ENCODE measurements around the gene AKAP11.

The AKAP11 gene

GRCh38 chr13:42280537-42280936 is 8.6 kb downstream of the AKAP11 start:
- ATAC-seq = no peak
- TF ChIP-seq ZNF70 (CRISPR knock-in tag; IDR thresholded peaks at IDR 0.05) (no peak), SNAI2 (CRISPR knock-in tag; IDR thresholded peaks at IDR 0.05) (no peak), ESRRG (CRISPR knock-in tag; IDR thresholded peaks at IDR 0.05) (no peak), TOX (CRISPR knock-in tag; IDR thresholded peaks at IDR 0.05; ENCODE audit: borderline replicate concordance) (no peak), PPARA (CRISPR knock-in tag; IDR thresholded peaks at IDR 0.05; ENCODE audit: borderline replicate concordance) (no peak), ARNTL (CRISPR knock-in tag; IDR thresholded peaks at IDR 0.05; ENCODE audit: borderline replicate concordance, low read depth) (no peak), ZC3H10 (CRISPR knock-in tag; IDR thresholded peaks at IDR 0.05) (no peak), BACH2 (CRISPR knock-in tag; IDR thresholded peaks at IDR 0.05; ENCODE audit: borderline replicate concordance) (no peak), TSHZ2 (CRISPR knock-in tag; IDR thresholded peaks at IDR 0.05) (no peak), TCF4 (CRISPR knock-in tag; IDR thresholded peaks at IDR 0.05; ENCODE audit: borderline replicate concordance) (no peak), ISL1 (CRISPR knock-in tag; IDR thresholded peaks at IDR 0.05) (no peak), ZNF8 (CRISPR knock-in tag; IDR thresholded peaks at IDR 0.05) (no peak), ZFP3 (CRISPR knock-in tag; IDR thresholded peaks at IDR 0.05) (no peak), POU6F1 (CRISPR knock-in tag; IDR thresholded peaks at IDR 0.05; ENCODE audit: borderline replicate concordance, low read depth) (no peak)

- TF ChIP-seq ZNF8 (CRISPR knock-in tag; IDR thresholded peaks at IDR 0.05) (no peak), ZFP3 (CRISPR knock-in tag; IDR thresholded peaks at IDR 0.05) (no peak), PATZ1 (CRISPR knock-in tag; IDR thresholded peaks at IDR 0.05; ENCODE audit: borderline replicate concordance) (no peak), GLIS3 (CRISPR knock-in tag; IDR thresholded peaks at IDR 0.05) (no peak), OSR1 (CRISPR knock-in tag; IDR thresholded peaks at IDR 0.05) (no peak), CREB5 (CRISPR knock-in tag; IDR thresholded peaks at IDR 0.05; ENCODE audit: low read depth) (no peak), BACH2 (CRISPR knock-in tag; IDR thresholded peaks at IDR 0.05; ENCODE audit: borderline replicate concordance) (no peak), TSHZ2 (CRISPR knock-in tag; IDR thresholded peaks at IDR 0.05) (no peak), ZFP30 (CRISPR knock-in tag; IDR thresholded peaks at IDR 0.05) (no peak), ESRRG (CRISPR knock-in tag; IDR thresholded peaks at IDR 0.05) (no peak), ISL1 (CRISPR knock-in tag; IDR thresholded peaks at IDR 0.05) (no peak), TCF4 (CRISPR knock-in tag; IDR thresholded peaks at IDR 0.05; ENCODE audit: borderline replicate concordance) (no peak), POU6F1 (CRISPR knock-in tag; IDR thresholded peaks at IDR 0.05; ENCODE audit: borderline replicate concordance, low read depth) (no peak), ZNF70 (CRISPR knock-in tag; IDR thresholded peaks at IDR 0.05) (no peak), RARB (CRISPR knock-in tag; IDR thresholded peaks at IDR 0.05) (no peak)
- no peak for ATAC-seq
Measured at GRCh38 chr13:42283574-42283973, 11.6 kb downstream of the AKAP11 start.
